Caco-2 (cell line): ENCODE measurements around the gene BRINP3. TPM values are rescaled to one million over a fixed set of nuclear protein-coding genes. Genes with fewer than 3 reads are reported as not detected.

Source experiments
- BruUV-seq: library from RNA; stranded (reverse); fragments of 400-500 nt; replicated peaks from 2 replicates; lab custom pipeline; 2021; lab: Mats Ljungman, UMichigan
- CTCF ChIA-PET: fragments of 300-600 bp; sonication (Branson Sonifier 250); formaldehyde crosslinking; loops from one replicate; lab custom pipeline; 2022; ENCODE audit warnings: antibody characterized with exemption; lab: Charles Lee
- POLR2A ChIA-PET: fragments of 300-600 bp; sonication (Branson Sonifier 250); formaldehyde crosslinking; loops from one replicate; lab custom pipeline; 2022; ENCODE audit warnings: antibody characterized with exemption; lab: Charles Lee
- DNase-seq, 2 experiments: peaks; one replicate each; pipeline versions ENCODE4 v3.0.0 to v3.0.0-alpha.2; 2020 to 2022
- H3K27me3 ChIP-seq: replicated peaks from 2 replicates; pipeline ENCODE4 v1.6.0; 2011; ENCODE audit warnings: low read length; ENCODE audit not compliant: control insufficient read depth, insufficient read depth
- H3K36me3 ChIP-seq: 2 replicates; pipeline ENCODE4 v1.5.1; 2011; ENCODE audit warnings: low read length; ENCODE audit not compliant: control insufficient read depth, insufficient read depth
- H3K4me1 ChIP-seq: fragments of 250-450 bp; sonication (Bioruptor Pico); 2 replicates; pipeline ENCODE4 v1.5.1; 2020; ENCODE audit warnings: mild to moderate bottlenecking
- H3K4me3 ChIP-seq: 2 replicates; pipeline ENCODE4 v1.5.1; 2011; ENCODE audit warnings: low read depth, mild to moderate bottlenecking, control low read depth, low read length
- H3K9me3 ChIP-seq: fragments of 250-450 bp; sonication (Bioruptor Pico); 2 replicates; pipeline ENCODE4 v1.5.1; 2020; ENCODE audit warnings: mild to moderate bottlenecking, moderate library complexity
- H3K27ac Mint-ChIP-seq: one replicate; pipeline ENCODE4 v1.8.0; 2022; ENCODE audit warnings: mixed read lengths; ENCODE audit not compliant: unreplicated experiment
- H3K27me3 Mint-ChIP-seq: one replicate; pipeline ENCODE4 v1.8.0; 2022; ENCODE audit warnings: mixed read lengths; ENCODE audit not compliant: insufficient read depth, unreplicated experiment
- H3K36me3 Mint-ChIP-seq: one replicate; pipeline ENCODE4 v1.8.0; 2022; ENCODE audit warnings: mild to moderate bottlenecking, mixed read lengths; ENCODE audit not compliant: insufficient read depth, unreplicated experiment
- H3K4me1 Mint-ChIP-seq: one replicate; pipeline ENCODE4 v1.8.0; 2022; ENCODE audit warnings: low read depth, mixed read lengths; ENCODE audit not compliant: unreplicated experiment
- H3K4me3 Mint-ChIP-seq: one replicate; pipeline ENCODE4 v1.8.0; 2022; ENCODE audit warnings: mild to moderate bottlenecking, moderate library complexity, mixed read lengths; ENCODE audit not compliant: unreplicated experiment
- H3K9me3 Mint-ChIP-seq: one replicate; pipeline ENCODE4 v1.8.0; 2022; ENCODE audit warnings: mixed read lengths; ENCODE audit not compliant: unreplicated experiment
- CTCF ChIP-seq, 2 experiments: fragments of 200-600 bp in 1 of 2; IDR thresholded peaks; 1 replicate in 1 of 2; 2 replicates in 1 of 2; pipeline versions ENCODE4 v1.5.1 to v1.8.0; 2011 to 2022; ENCODE audit warnings: antibody characterized with exemption in 1 of 2, control low read depth in 1 of 2, inconsistent platforms in 1 of 2, low read depth in 1 of 2, low read length in 1 of 2, mild to moderate bottlenecking in 1 of 2, moderate library complexity in 1 of 2; ENCODE audit not compliant: insufficient read depth in 1 of 2, severe bottlenecking in 1 of 2, unreplicated experiment in 1 of 2
- intact Hi-C: fragments of 100-400 bp; cut with micrococcal nuclease; formaldehyde crosslinking; loops from one replicate; pipeline ENCODE4 v1.10.0; 2022; ENCODE audit not compliant: unreplicated experiment
- total RNA-seq: library from RNA; stranded (reverse); gene quantifications from 2 replicates; pipeline ENCODE4 v1.2.3, GENCODE V29; 2022

The BRINP3 gene
- total RNA-seq, 1 experiment from 2014 or later = not detected

- Histone ChIP-seq H3K4me3 (no peak overlapping the region), H3K36me3 (no peaks in the 10 kb centered on the region), H3K4me1 (no peaks in the 10 kb centered on the region), H3K9me3 (no peaks in the 10 kb centered on the region), H3K27me3 (no peaks in the 10 kb centered on the region)
- TF ChIP-seq CTCF (IDR thresholded peaks at IDR 0.05; ENCODE audit: insufficient read depth in 1 of 2, low read depth in 1 of 2, low read length in 1 of 2, severe bottlenecking in 1 of 2, unreplicated experiment in 1 of 2) = no peak
- ChIA-PET CTCF (no interaction called here), POLR2A (no interaction called here)
- H3K4me3 Mint-ChIP-seq = no peak overlapping the region
- no peaks in the 10 kb centered on the region for H3K4me1 Mint-ChIP-seq
- H3K27me3 Mint-ChIP-seq = no peaks in the 10 kb centered on the region
- BruUV-seq = no TSS peak
- H3K9me3 Mint-ChIP-seq = no peaks in the 10 kb centered on the region
- no peak overlapping the region for H3K27ac Mint-ChIP-seq
- no peak for DNase-seq
- no peaks in the 10 kb centered on the region for H3K36me3 Mint-ChIP-seq
- intact Hi-C loops = no loop called here
Observed at GRCh38 chr1:190144650-190145049, 333.0 kb downstream of the BRINP3 start.

DNA sequence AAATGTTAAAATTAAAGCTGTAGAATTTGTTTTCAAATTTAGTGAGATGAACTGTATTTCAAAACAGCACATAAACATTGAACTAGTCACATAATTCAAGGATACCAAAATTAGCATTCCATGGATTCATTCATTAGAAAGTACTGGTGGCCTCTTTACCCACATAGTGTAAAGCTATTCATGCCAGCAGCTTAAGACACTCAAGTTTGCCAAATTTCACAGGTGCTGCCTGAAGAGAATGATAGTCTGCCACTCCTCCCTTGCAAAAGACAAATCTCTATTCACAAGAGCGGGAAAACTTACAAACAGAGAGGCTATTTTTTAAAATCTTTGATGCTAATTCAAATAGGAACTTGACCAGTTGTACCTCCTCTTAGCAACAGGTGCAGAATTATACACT lies 337.0 kb downstream of the BRINP3 start:
- Histone ChIP-seq H3K27me3 (no peaks in the 10 kb centered on the region), H3K4me1 (no peaks in the 10 kb centered on the region), H3K9me3 (no peaks in the 10 kb centered on the region), H3K4me3 (no peak overlapping the region), H3K36me3 (no peaks in the 10 kb centered on the region)
- H3K27ac Mint-ChIP-seq = no peak overlapping the region
- ChIA-PET CTCF (interaction anchor here (0.6 kb wide), 1 partner anchor 444 kb away, joined by 4 read pairs; no protein-coding TSS in a partner anchor), POLR2A (no interaction called here)
- H3K4me1 Mint-ChIP-seq = no peaks in the 10 kb centered on the region
- no peak for TF ChIP-seq CTCF (IDR thresholded peaks at IDR 0.05; ENCODE audit: insufficient read depth in 1 of 2, low read depth in 1 of 2, low read length in 1 of 2, severe bottlenecking in 1 of 2, unreplicated experiment in 1 of 2)
- intact Hi-C loops = no loop called here
- H3K36me3 Mint-ChIP-seq = no peaks in the 10 kb centered on the region
- no TSS peak for BruUV-seq
- no peak for DNase-seq
- peaks cover 2% of the 10 kb centered on the region for H3K27me3 Mint-ChIP-seq
- H3K4me3 Mint-ChIP-seq = no peak overlapping the region
- no peaks in the 10 kb centered on the region for H3K9me3 Mint-ChIP-seq

DNA sequence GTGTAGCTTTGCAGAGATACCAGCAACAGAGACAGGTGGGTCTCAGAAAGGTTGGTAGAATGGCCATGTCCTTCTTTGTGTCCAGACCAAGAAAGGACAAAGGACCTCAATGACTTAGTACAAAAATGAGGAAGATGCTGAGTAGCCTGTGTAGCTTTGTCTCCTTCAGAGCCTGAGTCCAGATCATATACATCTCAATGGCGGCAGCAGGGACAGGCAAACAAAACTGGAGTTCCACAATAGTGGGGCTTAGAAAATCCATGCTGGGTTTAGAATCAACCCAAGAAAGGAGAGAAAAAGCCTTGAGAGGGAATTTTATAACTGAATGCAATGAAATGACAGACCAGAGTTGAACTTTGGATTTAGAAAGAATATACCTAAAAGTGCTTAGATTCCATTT lies 339.0 kb downstream of the BRINP3 start:
- no peak for DNase-seq
- Histone ChIP-seq H3K36me3 (no peaks in the 10 kb centered on the region), H3K27me3 (no peaks in the 10 kb centered on the region), H3K4me1 (no peaks in the 10 kb centered on the region), H3K4me3 (no peak overlapping the region), H3K9me3 (no peaks in the 10 kb centered on the region)
- H3K36me3 Mint-ChIP-seq = no peaks in the 10 kb centered on the region
- no peaks in the 10 kb centered on the region for H3K9me3 Mint-ChIP-seq
- ChIA-PET POLR2A (no interaction called here), CTCF (no interaction called here)
- intact Hi-C loops = no loop called here
- no peak for TF ChIP-seq CTCF (IDR thresholded peaks at IDR 0.05; ENCODE audit: insufficient read depth in 1 of 2, low read depth in 1 of 2, low read length in 1 of 2, severe bottlenecking in 1 of 2, unreplicated experiment in 1 of 2)
- peaks cover 2% of the 10 kb centered on the region for H3K27me3 Mint-ChIP-seq
- H3K4me3 Mint-ChIP-seq = no peak overlapping the region
- no peak overlapping the region for H3K27ac Mint-ChIP-seq
- H3K4me1 Mint-ChIP-seq = no peaks in the 10 kb centered on the region
- BruUV-seq = no TSS peak
